ENCODE data around the gene GRPEL2.

The GRPEL2 gene

GRCh38 chr5:149299451-149300054, 45.7 kb upstream of the GRPEL2 start:
- Histone ChIP-seq H3K79me2 (ENCODE audit: low read length) (no peaks in the 10 kb centered on the region), H3K4me2 (ENCODE audit: low read length) (no peak overlapping the region), H3K36me3 (replicated peaks; ENCODE audit: low read depth, low read length) (no peaks in the 10 kb centered on the region), H3K27me3 (ENCODE audit: low read depth, low read length) (no peaks in the 10 kb centered on the region), H4K20me1 (ENCODE audit: insufficient read depth, low read length) (no peaks in the 10 kb centered on the region), H3K27ac (ENCODE audit: low read length) (no peak overlapping the region), H3K4me3 (ENCODE audit: low read length) (no peak overlapping the region), H3K4me1 (ENCODE audit: low read length) (no peaks in the 10 kb centered on the region), H2AFZ (ENCODE audit: low read depth, low read length) (no peak overlapping the region), H3K9me3 (ENCODE audit: insufficient read depth, low read length) (no peaks in the 10 kb centered on the region), H3K9ac (ENCODE audit: low read length) (no peak overlapping the region)
- TF ChIP-seq CTCF (IDR thresholded peaks at IDR 0.05; ENCODE audit: low read depth, low read length): no peak
- no peak for TF ChIP-seq EZH2phosphoT487 (IDR thresholded peaks at IDR 0.05; ENCODE audit: low read depth)

- TF ChIP-seq EZH2phosphoT487 (IDR thresholded peaks at IDR 0.05; ENCODE audit: low read depth): no peak
- no peak for TF ChIP-seq CTCF (IDR thresholded peaks at IDR 0.05; ENCODE audit: low read depth, low read length)
- no peak overlapping the region for H3K9ac ChIP-seq (ENCODE audit: low read length)
- H3K4me3 ChIP-seq (ENCODE audit: low read length): no peak overlapping the region
- no peaks in the 10 kb centered on the region for H3K4me1 ChIP-seq (ENCODE audit: low read length)
- no peaks in the 10 kb centered on the region for H3K36me3 ChIP-seq (replicated peaks; ENCODE audit: low read depth, low read length)
- no peak overlapping the region for H2AFZ ChIP-seq (ENCODE audit: low read depth, low read length)
- H3K79me2 ChIP-seq (ENCODE audit: low read length): no peaks in the 10 kb centered on the region
- no peaks in the 10 kb centered on the region for H3K27me3 ChIP-seq (ENCODE audit: low read depth, low read length)
- H4K20me1 ChIP-seq (ENCODE audit: insufficient read depth, low read length): no peaks in the 10 kb centered on the region
- H3K27ac ChIP-seq (ENCODE audit: low read length): no peak overlapping the region
- H3K9me3 ChIP-seq (ENCODE audit: insufficient read depth, low read length): no peaks in the 10 kb centered on the region
- H3K4me2 ChIP-seq (ENCODE audit: low read length): no peak overlapping the region
These were observed 44.9 kb upstream of the GRPEL2 start for GRCh38 chr5:149300441-149300840.

GRCh38 chr5:149301049-149301743, 44.1 kb upstream of the GRPEL2 start:
- no peak for TF ChIP-seq EZH2phosphoT487 (IDR thresholded peaks at IDR 0.05; ENCODE audit: low read depth)
- no peak for TF ChIP-seq CTCF (IDR thresholded peaks at IDR 0.05; ENCODE audit: low read depth, low read length)
- H3K9me3 ChIP-seq (ENCODE audit: insufficient read depth, low read length): no peaks in the 10 kb centered on the region
- no peak overlapping the region for H3K27ac ChIP-seq (ENCODE audit: low read length)
- no peaks in the 10 kb centered on the region for H3K79me2 ChIP-seq (ENCODE audit: low read length)
- H3K4me1 ChIP-seq (ENCODE audit: low read length): no peaks in the 10 kb centered on the region
- no peaks in the 10 kb centered on the region for H4K20me1 ChIP-seq (ENCODE audit: insufficient read depth, low read length)
- H3K4me3 ChIP-seq (ENCODE audit: low read length): no peak overlapping the region
- H3K27me3 ChIP-seq (ENCODE audit: low read depth, low read length): no peaks in the 10 kb centered on the region
- no peak overlapping the region for H3K9ac ChIP-seq (ENCODE audit: low read length)
- no peaks in the 10 kb centered on the region for H3K36me3 ChIP-seq (replicated peaks; ENCODE audit: low read depth, low read length)
- H3K4me2 ChIP-seq (ENCODE audit: low read length): no peak overlapping the region
- no peak overlapping the region for H2AFZ ChIP-seq (ENCODE audit: low read depth, low read length)

- Histone ChIP-seq H2AFZ (ENCODE audit: low read depth, low read length) (no peak overlapping the region), H3K27me3 (ENCODE audit: low read depth, low read length) (no peaks in the 10 kb centered on the region), H3K9ac (ENCODE audit: low read length) (no peak overlapping the region), H3K36me3 (replicated peaks; ENCODE audit: low read depth, low read length) (no peaks in the 10 kb centered on the region), H3K27ac (ENCODE audit: low read length) (no peak overlapping the region), H3K4me2 (ENCODE audit: low read length) (no peak overlapping the region), H4K20me1 (ENCODE audit: insufficient read depth, low read length) (no peaks in the 10 kb centered on the region), H3K4me1 (ENCODE audit: low read length) (no peaks in the 10 kb centered on the region), H3K4me3 (ENCODE audit: low read length) (no peak overlapping the region), H3K9me3 (ENCODE audit: insufficient read depth, low read length) (no peaks in the 10 kb centered on the region), H3K79me2 (ENCODE audit: low read length) (no peaks in the 10 kb centered on the region)
- TF ChIP-seq CTCF (IDR thresholded peaks at IDR 0.05; ENCODE audit: low read depth, low read length) (no peak), EZH2phosphoT487 (IDR thresholded peaks at IDR 0.05; ENCODE audit: low read depth) (no peak)
These were observed 43.4 kb upstream of the GRPEL2 start for GRCh38 chr5:149301744-149302380.

Data from OCI-LY3 (cell line).